ENCODE data around the gene CCR4. TPM values are rescaled to one million over a fixed set of nuclear protein-coding genes. Genes with fewer than 3 reads are reported as not detected.
A peak's percentile ranks its signal among the peaks of the same experiment; 100 is the strongest.

CCR4 gene
- total and polyA plus RNA-seq, 2 of the 13 experiments (the other 11 are each of a cell fraction or from before 2014, with no cell fraction given): 0.04 to 0.05 TPM

DNA sequence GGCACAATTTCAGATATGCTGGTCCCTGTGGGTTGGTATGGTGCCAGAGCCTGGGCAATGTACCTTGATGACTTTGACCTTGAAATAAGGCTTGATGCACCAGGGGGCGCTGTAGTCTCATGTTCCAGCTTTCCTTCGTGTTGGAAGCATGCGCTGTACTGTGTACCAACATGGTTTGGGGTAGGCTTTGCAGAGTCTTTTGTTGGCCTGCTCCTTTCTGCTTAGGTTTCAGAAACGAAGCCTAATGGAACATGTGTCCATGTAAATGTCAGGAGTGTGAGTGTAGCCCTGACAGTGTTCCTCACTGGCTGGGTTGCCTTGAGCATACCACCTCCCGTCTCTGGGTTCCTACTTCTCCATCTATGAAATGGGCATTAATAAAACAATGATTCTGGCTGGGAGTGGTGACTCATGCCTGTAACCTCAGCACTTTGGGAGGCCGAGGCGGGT, 3.6 kb upstream of the CCR4 start (continued):
- TF ChIP-seq PAXIP1 (CRISPR knock-in tag; conservative IDR thresholded peaks at IDR 0.05) (0 out of 2 replicates have a peak, but pooled peaks have one; percentile 15), BHLHE40 (IDR thresholded peaks at IDR 0.05; ENCODE audit: low read length) (peak; percentile 30; the same call in 1 of the 2 replicates), ZKSCAN5 (CRISPR knock-in tag; IDR thresholded peaks at IDR 0.05) (no peak), KAT7 (CRISPR knock-in tag; IDR thresholded peaks at IDR 0.05; ENCODE audit: borderline replicate concordance) (no peak), CHD4 (IDR thresholded peaks at IDR 0.05; ENCODE audit: borderline replicate concordance, low read length) (no peak), IRF2 (CRISPR knock-in tag; IDR thresholded peaks at IDR 0.05) (peak; percentile 26; the same call in 1 of the 2 replicates), ZMYM4 (CRISPR knock-in tag; IDR thresholded peaks at IDR 0.05) (peak; percentile 69), ZNF556 (CRISPR knock-in tag; IDR thresholded peaks at IDR 0.05; ENCODE audit: borderline replicate concordance) (peak; percentile 38; the same call in 1 of the 2 replicates), HOXA5 (CRISPR knock-in tag; IDR thresholded peaks at IDR 0.05) (peak; percentile 36; the same call in 1 of the 2 replicates), MTF1 (CRISPR knock-in tag; IDR thresholded peaks at IDR 0.05) (no peak), MTERF4 (CRISPR knock-in tag; IDR thresholded peaks at IDR 0.05) (0 out of 2 replicates have a peak, but pooled peaks have one; percentile 51)

Measured in HepG2 (cell line).